GM12878 (cell line): ENCODE data around the gene NEK1.

Experiments
- DPF2 ChIP-seq: fragments of 450-650 bp; IDR thresholded peaks from 2 replicates; pipeline ENCODE4 v1.6.1; 2017; ENCODE audit warnings: mild to moderate bottlenecking
- ETV6 ChIP-seq, 2 experiments: fragments of 450-650 bp in 1 of 2; IDR thresholded peaks in 1 of 2; conservative IDR thresholded peaks in 1 of 2; 2 replicates each; pipeline ENCODE4 v1.6.1; 2014; ENCODE audit warnings: antibody characterized with exemption in 1 of 2, borderline replicate concordance in 1 of 2, low read depth in 1 of 2, mild to moderate bottlenecking in 1 of 2, moderate library complexity in 1 of 2
- GATAD2B ChIP-seq: fragments of 450-650 bp; conservative IDR thresholded peaks from 2 replicates; pipeline ENCODE4 v1.6.1; 2017; ENCODE audit warnings: low read depth, mild to moderate bottlenecking, moderate library complexity
- POLR2A ChIP-seq: IDR thresholded peaks from 2 replicates; pipeline ENCODE4 v1.6.1; 2011; ENCODE audit warnings: low read depth, mild to moderate bottlenecking, low read length
- RAD21 ChIP-seq: IDR thresholded peaks from 2 replicates; pipeline ENCODE4 v1.6.1; 2011; ENCODE audit warnings: mild to moderate bottlenecking, low read depth, low read length, moderate library complexity; ENCODE audit not compliant: insufficient read depth
- SIN3A ChIP-seq: IDR thresholded peaks from 2 replicates; pipeline ENCODE4 v1.6.1; 2012; ENCODE audit warnings: low read depth, low read length, improper control_type of control experiment
- SMC3 ChIP-seq: IDR thresholded peaks from 2 replicates; pipeline ENCODE4 v1.6.1; 2011; ENCODE audit warnings: low read length, improper control_type of control experiment, borderline replicate concordance
- ZNF217 ChIP-seq: fragments of 450-650 bp; IDR thresholded peaks from 2 replicates; pipeline ENCODE4 v1.6.1; 2017; ENCODE audit warnings: antibody characterized with exemption, mild to moderate bottlenecking
- TF ChIP-seq, protein P1 (sequence below), 3 experiments: IDR thresholded peaks in 2 of 3; conservative IDR thresholded peaks in 1 of 3; 2 replicates each; pipeline ENCODE4 v1.5.1; 2011; ENCODE audit warnings: low read depth in 3 of 3, low read length in 3 of 3, mild to moderate bottlenecking in 3 of 3, control low read depth in 2 of 3, moderate library complexity in 2 of 3, inconsistent platforms in 1 of 3, mixed read lengths in 1 of 3; ENCODE audit not compliant: control insufficient read depth in 2 of 3, insufficient read depth in 1 of 3; ENCODE audit errors: extremely low read depth in 1 of 3
- TF ChIP-seq, protein P2 (sequence below): IDR thresholded peaks from 2 replicates; pipeline ENCODE4 v1.6.1; 2012; ENCODE audit warnings: low read depth, low read length, improper control_type of control experiment

DNA sequence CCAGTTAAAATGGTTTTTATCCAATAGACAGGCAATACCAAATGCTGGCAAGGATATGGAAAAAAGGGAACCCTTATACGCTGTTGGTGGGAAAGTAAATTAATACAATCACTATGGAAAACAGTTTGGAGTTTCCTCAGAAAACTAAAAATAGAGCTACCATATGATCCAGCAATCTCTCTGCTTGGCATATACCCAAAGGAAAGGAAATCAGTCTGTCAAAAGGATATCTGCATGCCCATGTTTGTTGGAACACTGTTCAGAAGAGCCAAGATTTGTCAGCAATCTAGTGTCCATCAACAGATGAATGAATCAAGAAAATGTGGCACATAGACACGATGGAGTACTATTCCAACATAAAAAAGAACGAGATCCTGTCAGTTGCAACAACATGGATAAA lies 250.6 kb downstream of the NEK1 start:
- TF ChIP-seq SMC3 (no peak), SIN3A (no peak), RAD21 (no peak), GATAD2B (no peak), ZNF217 (no peak), POLR2A (no peak), ETV6 (conservative IDR thresholded peaks at IDR 0.05 in 1 of 2, IDR thresholded peaks at IDR 0.05 in 1 of 2; ENCODE audit: borderline replicate concordance in 1 of 2, low read depth in 1 of 2) (no peak), DPF2 (no peak)
- TF ChIP-seq, protein P1, sequence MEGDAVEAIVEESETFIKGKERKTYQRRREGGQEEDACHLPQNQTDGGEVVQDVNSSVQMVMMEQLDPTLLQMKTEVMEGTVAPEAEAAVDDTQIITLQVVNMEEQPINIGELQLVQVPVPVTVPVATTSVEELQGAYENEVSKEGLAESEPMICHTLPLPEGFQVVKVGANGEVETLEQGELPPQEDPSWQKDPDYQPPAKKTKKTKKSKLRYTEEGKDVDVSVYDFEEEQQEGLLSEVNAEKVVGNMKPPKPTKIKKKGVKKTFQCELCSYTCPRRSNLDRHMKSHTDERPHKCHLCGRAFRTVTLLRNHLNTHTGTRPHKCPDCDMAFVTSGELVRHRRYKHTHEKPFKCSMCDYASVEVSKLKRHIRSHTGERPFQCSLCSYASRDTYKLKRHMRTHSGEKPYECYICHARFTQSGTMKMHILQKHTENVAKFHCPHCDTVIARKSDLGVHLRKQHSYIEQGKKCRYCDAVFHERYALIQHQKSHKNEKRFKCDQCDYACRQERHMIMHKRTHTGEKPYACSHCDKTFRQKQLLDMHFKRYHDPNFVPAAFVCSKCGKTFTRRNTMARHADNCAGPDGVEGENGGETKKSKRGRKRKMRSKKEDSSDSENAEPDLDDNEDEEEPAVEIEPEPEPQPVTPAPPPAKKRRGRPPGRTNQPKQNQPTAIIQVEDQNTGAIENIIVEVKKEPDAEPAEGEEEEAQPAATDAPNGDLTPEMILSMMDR (IDR thresholded peaks at IDR 0.05 in 2 of 3, conservative IDR thresholded peaks at IDR 0.05 in 1 of 3; ENCODE audit: control insufficient read depth in 2 of 3, extremely low read depth in 1 of 3, insufficient read depth in 1 of 3, low read depth in 3 of 3, low read length in 3 of 3) = no peak
- TF ChIP-seq, protein P2, sequence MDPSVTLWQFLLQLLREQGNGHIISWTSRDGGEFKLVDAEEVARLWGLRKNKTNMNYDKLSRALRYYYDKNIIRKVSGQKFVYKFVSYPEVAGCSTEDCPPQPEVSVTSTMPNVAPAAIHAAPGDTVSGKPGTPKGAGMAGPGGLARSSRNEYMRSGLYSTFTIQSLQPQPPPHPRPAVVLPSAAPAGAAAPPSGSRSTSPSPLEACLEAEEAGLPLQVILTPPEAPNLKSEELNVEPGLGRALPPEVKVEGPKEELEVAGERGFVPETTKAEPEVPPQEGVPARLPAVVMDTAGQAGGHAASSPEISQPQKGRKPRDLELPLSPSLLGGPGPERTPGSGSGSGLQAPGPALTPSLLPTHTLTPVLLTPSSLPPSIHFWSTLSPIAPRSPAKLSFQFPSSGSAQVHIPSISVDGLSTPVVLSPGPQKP = no peak
